T-cell (primary cell): ENCODE measurements around the gene HEY2. TPM values are rescaled to one million over a fixed set of nuclear protein-coding genes. Genes with fewer than 3 reads are reported as not detected.

Experiments
- total RNA-seq, 35 experiments: library from RNA in 6 of 35; stranded (reverse) in 6 of 35; fragments of 120-200 nt in 1 of 35; gene quantifications; one replicate each; pipeline versions ENCODE4 v1.2.1 to v1.2.4 and lab custom pipeline; 2013 to 2026

The HEY2 gene
- total RNA-seq, 5 donors from 2014 or later (not counting 1 experiment from before 2014, with no cell fraction given), result 0.16 to 0.32 (median 0.24) TPM; not detected in 1

Other genes starting within 250 kb of the HEY2 start
- gene NCOA7, start 41.3 kb downstream of the HEY2 start, total RNA-seq, result 10 to 100 TPM; 40.3 to 51.6 (median 46.4) TPM
- gene HINT3, start 207.1 kb downstream of the HEY2 start, total RNA-seq, result 10 to 100 TPM in 3 of 5 donors, 1 to 10 TPM in 2; 8.5 to 11.7 (median 10.5) TPM
- 10 to 100 TPM; 14.2 to 30.3 (median 21.6) TPM for gene TRMT11, start 236.9 kb downstream of the HEY2 start, total RNA-seq